D721Med (cell line): ENCODE results near the gene RALGAPB.

Experiments
- DNase-seq: peaks from one replicate; pipeline ENCODE4 v3.0.0; 2011; ENCODE audit warnings: low spot score; ENCODE audit not compliant: insufficient read length
- FAIRE-seq: peaks from 2 replicates; lab custom pipeline; 2011; peaks lifted over from hg19 to GRCh38; lab: Jason Lieb, UNC
- TF ChIP-seq, protein P1 (sequence below): IDR thresholded peaks from 2 replicates; pipeline ENCODE4 v1.5.1; 2012; ENCODE audit warnings: mild to moderate bottlenecking, control low read depth; ENCODE audit not compliant: insufficient read depth; ENCODE audit errors: missing control alignments

RALGAPB gene

DNA sequence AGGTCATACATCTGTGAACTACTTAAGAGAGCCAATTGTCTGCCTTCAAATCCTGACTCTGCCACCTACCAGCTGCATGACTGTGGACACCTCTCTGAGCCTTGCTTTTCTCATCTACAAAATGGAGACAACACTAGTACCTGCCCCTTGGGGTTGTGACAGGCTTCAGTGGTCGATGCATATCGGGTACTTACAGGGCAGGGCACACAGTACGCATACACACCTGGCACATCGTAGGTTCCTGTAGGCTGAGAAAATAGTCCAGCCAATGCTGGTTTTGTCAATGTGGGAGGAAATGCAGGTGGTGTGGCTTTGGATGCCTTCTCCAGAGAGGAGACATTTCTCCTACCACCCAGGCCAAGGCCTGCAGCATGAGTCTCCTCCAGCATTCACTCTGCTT is 110.7 kb downstream of the RALGAPB start:
- no peak for FAIRE-seq
- TF ChIP-seq, protein P1, sequence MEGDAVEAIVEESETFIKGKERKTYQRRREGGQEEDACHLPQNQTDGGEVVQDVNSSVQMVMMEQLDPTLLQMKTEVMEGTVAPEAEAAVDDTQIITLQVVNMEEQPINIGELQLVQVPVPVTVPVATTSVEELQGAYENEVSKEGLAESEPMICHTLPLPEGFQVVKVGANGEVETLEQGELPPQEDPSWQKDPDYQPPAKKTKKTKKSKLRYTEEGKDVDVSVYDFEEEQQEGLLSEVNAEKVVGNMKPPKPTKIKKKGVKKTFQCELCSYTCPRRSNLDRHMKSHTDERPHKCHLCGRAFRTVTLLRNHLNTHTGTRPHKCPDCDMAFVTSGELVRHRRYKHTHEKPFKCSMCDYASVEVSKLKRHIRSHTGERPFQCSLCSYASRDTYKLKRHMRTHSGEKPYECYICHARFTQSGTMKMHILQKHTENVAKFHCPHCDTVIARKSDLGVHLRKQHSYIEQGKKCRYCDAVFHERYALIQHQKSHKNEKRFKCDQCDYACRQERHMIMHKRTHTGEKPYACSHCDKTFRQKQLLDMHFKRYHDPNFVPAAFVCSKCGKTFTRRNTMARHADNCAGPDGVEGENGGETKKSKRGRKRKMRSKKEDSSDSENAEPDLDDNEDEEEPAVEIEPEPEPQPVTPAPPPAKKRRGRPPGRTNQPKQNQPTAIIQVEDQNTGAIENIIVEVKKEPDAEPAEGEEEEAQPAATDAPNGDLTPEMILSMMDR, result no peak
- no peak for DNase-seq

DNA sequence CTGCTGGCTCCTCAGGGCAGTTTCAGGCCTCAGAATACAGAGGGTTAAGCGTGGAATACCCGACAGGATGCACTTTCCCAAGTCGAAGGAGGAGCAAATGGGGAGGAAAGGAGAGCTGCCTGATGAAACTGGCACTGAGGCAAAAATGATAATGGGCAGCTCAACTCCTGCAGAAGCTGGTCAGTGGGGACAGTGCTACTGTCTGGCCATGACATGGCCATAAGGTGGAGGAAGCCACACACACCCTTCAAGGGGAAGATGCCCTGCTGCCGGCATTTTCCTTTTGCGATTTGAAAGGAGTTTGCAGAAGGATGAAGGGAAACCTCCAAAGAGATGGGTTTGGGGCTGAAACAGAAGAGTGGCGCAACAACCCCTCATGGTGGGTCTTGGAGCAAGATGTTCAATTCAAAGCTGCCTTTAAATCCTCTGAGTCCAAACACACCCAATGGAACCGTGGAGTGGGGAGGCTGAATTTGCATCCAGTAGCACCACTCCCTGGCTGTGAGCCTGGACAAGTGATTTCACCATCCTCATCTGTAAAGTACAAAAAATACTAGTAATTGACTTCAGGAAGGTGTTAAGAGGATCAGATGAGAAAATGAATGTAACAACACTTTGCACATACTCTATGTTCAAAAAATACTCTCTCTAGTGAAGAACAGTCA is 111.6 kb downstream of the RALGAPB start:
- TF ChIP-seq, protein P1, result no peak
- no peak for DNase-seq
- FAIRE-seq, result no peak

DNA sequence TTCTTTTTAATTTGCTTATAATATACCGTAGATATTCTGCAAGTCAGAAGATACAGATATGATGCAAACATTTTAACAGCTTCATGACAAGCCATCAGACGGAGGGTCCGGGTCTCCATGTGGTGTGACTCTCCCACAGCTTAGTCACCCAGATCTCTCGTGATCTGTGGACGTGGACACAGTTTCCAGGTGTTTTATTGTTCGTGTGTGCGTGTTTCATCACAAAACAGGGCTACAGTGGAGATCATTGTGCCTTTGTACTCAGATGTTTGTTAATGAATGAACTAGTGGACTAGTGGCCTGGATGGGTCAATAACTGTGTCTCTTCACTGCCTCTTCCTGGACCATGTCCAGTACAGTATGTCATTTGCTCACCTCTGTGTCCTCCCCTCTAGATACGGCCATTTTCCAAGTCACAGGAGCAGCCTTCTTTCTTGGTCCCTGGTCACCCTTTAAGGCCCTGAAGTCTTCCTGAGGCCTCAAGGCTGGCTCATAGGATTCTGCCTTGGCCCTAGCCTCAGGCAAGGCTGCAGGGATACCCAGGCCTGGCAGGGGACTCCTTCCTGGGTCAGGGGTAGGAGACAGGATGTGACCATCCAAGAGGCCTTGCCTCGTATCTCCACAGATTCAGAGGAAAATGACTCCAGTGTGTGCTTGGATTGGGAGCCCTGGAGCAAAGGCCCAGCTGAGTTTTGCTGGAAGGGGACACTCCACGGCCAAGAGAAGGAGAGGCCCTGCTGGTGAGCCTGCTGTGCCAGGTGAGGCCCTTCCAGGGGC is 112.9 kb downstream of the RALGAPB start:
- FAIRE-seq, result no peak
- DNase-seq, result no peak
- TF ChIP-seq, protein P1, result no peak

DNA sequence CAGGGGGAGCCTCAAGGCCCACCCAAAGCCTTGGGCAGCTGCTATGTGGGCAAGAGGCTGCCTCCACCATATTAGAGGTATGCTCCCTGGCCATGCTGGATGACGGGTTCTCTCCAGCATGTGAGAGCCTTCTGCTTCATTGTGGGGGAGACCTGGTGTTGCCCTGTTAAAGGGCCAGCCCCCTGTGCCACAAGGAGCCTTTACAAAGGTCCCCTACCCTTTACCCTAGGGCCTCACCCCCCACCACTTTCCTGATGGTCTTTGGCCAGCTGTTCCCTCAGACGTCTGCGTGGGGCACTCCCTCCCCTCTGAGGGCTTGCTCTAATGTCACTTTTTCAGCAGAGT is 113.5 kb downstream of the RALGAPB start:
- DNase-seq (no peak), FAIRE-seq (no peak)
- TF ChIP-seq, protein P1, result no peak

DNA sequence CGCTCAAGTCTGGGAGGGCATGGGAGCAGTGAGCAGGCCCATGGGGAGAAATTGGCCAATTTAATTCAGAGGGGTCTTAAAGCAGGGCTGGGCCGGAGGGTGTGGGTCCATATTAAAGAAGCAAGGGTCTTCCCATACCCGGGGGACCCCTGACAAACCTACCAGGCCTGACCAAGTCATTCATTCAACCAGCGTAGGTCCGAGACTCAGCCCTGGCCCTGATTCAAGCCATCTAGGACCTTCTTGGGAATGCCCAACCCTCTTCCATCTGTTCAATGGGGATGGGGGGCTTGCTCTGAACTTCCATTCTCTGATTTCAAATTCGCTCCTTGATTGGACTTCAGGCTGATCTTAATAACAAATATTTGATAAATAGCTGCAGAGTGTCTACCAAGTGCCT is 115.7 kb downstream of the RALGAPB start:
- FAIRE-seq, result no peak
- TF ChIP-seq, protein P1, result no peak
- DNase-seq, result no peak

DNA sequence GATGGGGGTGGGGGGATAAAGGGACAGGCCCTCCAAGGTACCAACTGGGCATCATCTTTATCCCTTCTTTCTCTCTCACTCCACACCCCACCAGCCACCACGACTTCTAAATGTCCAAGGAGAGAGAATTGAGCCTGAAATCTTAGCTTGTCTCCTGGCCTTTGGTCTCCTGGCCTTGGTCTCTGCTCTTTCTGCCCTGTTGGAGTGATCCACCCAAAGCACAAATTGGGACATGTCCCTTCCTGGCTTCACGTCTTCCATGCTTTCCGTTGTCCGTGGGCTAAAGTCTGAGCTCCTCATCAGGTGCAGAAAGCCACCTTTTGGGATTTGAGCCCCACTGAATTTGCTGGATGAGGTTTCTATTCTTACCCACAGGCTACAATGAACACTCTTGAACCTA is 116.7 kb downstream of the RALGAPB start:
- FAIRE-seq (no peak), DNase-seq (no peak)
- TF ChIP-seq, protein P1, result no peak

DNA sequence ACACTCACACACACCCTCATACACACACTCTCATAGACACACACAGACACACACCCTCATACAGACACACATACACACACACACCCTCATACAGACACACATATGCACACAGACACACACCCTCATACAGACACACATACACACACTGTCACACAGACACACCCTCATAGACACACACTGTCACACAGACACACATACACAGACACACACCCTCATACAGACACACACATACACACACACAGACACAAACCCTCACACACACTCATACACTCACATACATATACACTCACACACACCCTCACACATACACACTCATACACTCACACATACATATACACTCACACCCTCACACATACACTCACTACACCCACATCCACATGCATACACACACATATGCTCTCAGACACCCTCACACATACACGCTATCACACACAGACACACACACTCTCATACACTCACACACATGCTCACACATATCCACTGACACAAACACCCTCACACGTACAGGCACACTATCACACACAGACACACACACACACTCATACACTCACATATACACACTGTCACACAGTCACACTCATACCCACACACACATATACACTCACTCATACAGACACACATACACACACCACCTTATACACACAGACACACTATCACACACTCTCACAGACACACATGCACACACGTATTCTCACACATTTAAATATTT is 117.5 kb downstream of the RALGAPB start:
- TF ChIP-seq, protein P1, result no peak
- FAIRE-seq (no peak), DNase-seq (no peak)
